Endothelial cell of umbilical vein (primary cell): ENCODE data around the gene MORN3. TPM values are rescaled to one million over a fixed set of nuclear protein-coding genes. Genes with fewer than 3 reads are reported as not detected.

Source experiments
- BruUV-seq: library from RNA; stranded (reverse); fragments of 400-500 nt; replicated peaks from 2 replicates; lab custom pipeline; 2021; lab: Mats Ljungman, UMichigan
- CTCF ChIA-PET: fragments of 300-600, 350-600 bp; sonication (Branson Sonifier 250); formaldehyde crosslinking; loops from one replicate; lab custom pipeline; 2021; ENCODE audit warnings: antibody characterized with exemption, inconsistent platforms; lab: Charles Lee
- POLR2A ChIA-PET: fragments of 300-600, 350-600 bp; sonication (Branson Sonifier 250); formaldehyde crosslinking; loops from one replicate; lab custom pipeline; 2021; ENCODE audit warnings: antibody characterized with exemption, inconsistent platforms; lab: Charles Lee
- DNase-seq: peaks from one replicate; pipeline ENCODE4 v3.0.0-alpha.2; 2011; ENCODE audit warnings: low read depth, low spot score
- FAIRE-seq: peaks from 2 replicates; lab custom pipeline; 2011; peaks lifted over from hg19 to GRCh38; lab: Jason Lieb, UNC
- H2AFZ ChIP-seq: 2 replicates; pipeline ENCODE4 v1.6.0; 2012; ENCODE audit warnings: low read depth, low read length, control low read depth, inconsistent platforms
- H3K27ac ChIP-seq: 2 replicates; pipeline ENCODE4 v1.5.1; 2011; ENCODE audit warnings: low read depth, mild to moderate bottlenecking, control low read depth, low read length, moderate library complexity; ENCODE audit not compliant: insufficient read depth
- H3K27me3 ChIP-seq, 2 experiments: 2 replicates each; pipeline versions ENCODE4 v1.6.0 to v1.6.1; 2011; ENCODE audit warnings: low read length in 2 of 2, mixed read lengths in 1 of 2; ENCODE audit not compliant: control insufficient read depth in 2 of 2, insufficient read depth in 2 of 2
- H3K36me3 ChIP-seq, 2 experiments: 2 replicates in 1 of 2; 3 replicates in 1 of 2; pipeline ENCODE4 v1.5.1; 2011; ENCODE audit warnings: low read length in 2 of 2, mild to moderate bottlenecking in 1 of 2, moderate library complexity in 1 of 2; ENCODE audit not compliant: control insufficient read depth in 2 of 2, insufficient read depth in 2 of 2; ENCODE audit errors: extremely low read depth in 1 of 2
- H3K4me1 ChIP-seq: 3 replicates; pipeline ENCODE4 v1.5.1; 2011; ENCODE audit warnings: mild to moderate bottlenecking, low read length; ENCODE audit not compliant: control insufficient read depth, insufficient read depth; ENCODE audit errors: extremely low read depth
- H3K4me2 ChIP-seq: 2 replicates; pipeline ENCODE4 v1.6.1; 2011; ENCODE audit warnings: low read length, control low read depth, mixed read lengths; ENCODE audit not compliant: insufficient read depth
- H3K4me3 ChIP-seq, 3 experiments: fragments of 200-600 bp in 1 of 3; sonication (generic), shearing (Covaris generic) in 1 of 3; replicated peaks in 1 of 3; 2 replicates each; pipeline ENCODE4 v1.5.1; 2011 to 2016; ENCODE audit warnings: control low read depth in 3 of 3, low read length in 3 of 3, mild to moderate bottlenecking in 2 of 3, inconsistent platforms in 1 of 3, low read depth in 1 of 3, moderate library complexity in 1 of 3; ENCODE audit not compliant: insufficient read depth in 1 of 3
- H3K79me2 ChIP-seq: 2 replicates; pipeline ENCODE4 v1.6.0; 2012; ENCODE audit warnings: low read length, inconsistent platforms; ENCODE audit not compliant: control insufficient read depth, insufficient read depth
- H3K9ac ChIP-seq: replicated peaks from 2 replicates; pipeline ENCODE3; 2011; ENCODE audit warnings: low read length, control low read depth; ENCODE audit not compliant: insufficient read depth; ENCODE audit errors: extremely low read depth
- H3K9me1 ChIP-seq: replicated peaks from 3 replicates; pipeline ENCODE4 v1.6.0; 2011; ENCODE audit warnings: mild to moderate bottlenecking, low read length; ENCODE audit not compliant: control insufficient read depth, insufficient read depth; ENCODE audit errors: extremely low read depth
- H3K9me3 ChIP-seq: replicated peaks from 2 replicates; pipeline ENCODE4 v1.5.1; 2012; ENCODE audit warnings: low read length, inconsistent platforms; ENCODE audit not compliant: control insufficient read depth, insufficient read depth
- H4K20me1 ChIP-seq: replicated peaks from 2 replicates; pipeline ENCODE3; 2011; ENCODE audit warnings: mild to moderate bottlenecking, low read length; ENCODE audit not compliant: control insufficient read depth, insufficient read depth; ENCODE audit errors: extremely low read depth
- EZH2 ChIP-seq: IDR thresholded peaks from 2 replicates; pipeline ENCODE4 v1.6.1; 2012; ENCODE audit warnings: borderline replicate concordance, low read depth, mild to moderate bottlenecking, moderate library complexity, low read length, inconsistent platforms; ENCODE audit not compliant: severe bottlenecking
- FOS ChIP-seq: IDR thresholded peaks from 2 replicates; pipeline ENCODE4 v1.6.1; 2011; ENCODE audit warnings: mild to moderate bottlenecking, low read length, moderate library complexity, borderline replicate concordance; ENCODE audit not compliant: insufficient read depth
- GATA2 ChIP-seq: IDR thresholded peaks from 2 replicates; pipeline ENCODE4 v1.7.0; 2011; ENCODE audit warnings: low read depth, mild to moderate bottlenecking, moderate library complexity, mixed read lengths, low read length; ENCODE audit not compliant: insufficient read length, insufficient read depth
- JUN ChIP-seq: IDR thresholded peaks from 2 replicates; pipeline ENCODE4 v1.6.1; 2011; ENCODE audit warnings: borderline replicate concordance, low read depth; ENCODE audit not compliant: insufficient read length, insufficient read depth
- MYC ChIP-seq: IDR thresholded peaks from one replicate; pipeline ENCODE4 v1.6.1; 2011; ENCODE audit warnings: mild to moderate bottlenecking, low read depth, low read length
- POLR2A ChIP-seq: IDR thresholded peaks from 2 replicates; pipeline ENCODE4 v1.6.1; 2012; ENCODE audit warnings: low read depth, mild to moderate bottlenecking, control low read depth, low read length
- POLR2AphosphoS5 ChIP-seq: IDR thresholded peaks from 2 replicates; pipeline ENCODE4 v1.6.1; 2012; ENCODE audit warnings: low read depth, mild to moderate bottlenecking, control low read depth, low read length, moderate library complexity; ENCODE audit not compliant: insufficient read depth
- dilution Hi-C: fragments of 300-500 bp; cut with MboI; formaldehyde crosslinking; loops from one replicate; pipeline ENCODE4 v1.15.0; 2019; ENCODE audit warnings: low sequenced_read_pairs; ENCODE audit not compliant: extremely low pct_ligation_motif_present
- intact Hi-C: fragments of 100-400 bp; cut with micrococcal nuclease; formaldehyde crosslinking; loops from one replicate; pipeline ENCODE4 v1.10.0; 2022
- polyA plus RNA-seq, 4 experiments: library from polyadenylated mRNA; depleted of rRNA in 3 of 4; stranded (reverse) in 3 of 4; unstranded in 1 of 4; fragments of >200 nt; gene quantifications; 2 replicates each; pipeline versions ENCODE4 v1.2.1 to v1.2.3, GENCODE V29; 2011 to 2012; ENCODE audit warnings: missing spikeins in 1 of 4
- total RNA-seq: library from RNA; stranded (reverse); gene quantifications from 2 replicates; pipeline ENCODE4 v1.2.3, GENCODE V29; 2021
- TF ChIP-seq, protein P1 (sequence below): IDR thresholded peaks from 2 replicates; pipeline ENCODE4 v1.6.1; 2011; ENCODE audit not compliant: insufficient read depth, insufficient read length
- TF ChIP-seq, protein P2 (sequence below), 2 donors: IDR thresholded peaks; 1 replicate in 1 of 2; 2 replicates in 1 of 2; pipeline ENCODE4 v1.5.1; 2011; ENCODE audit warnings: low read length in 2 of 2, mild to moderate bottlenecking in 2 of 2, moderate library complexity in 2 of 2, control low read depth in 1 of 2, inconsistent platforms in 1 of 2, low read depth in 1 of 2; ENCODE audit not compliant: insufficient read depth in 1 of 2; ENCODE audit errors: extremely low read depth in 1 of 2

The MORN3 gene
- total and polyA plus RNA-seq, 2 donors (not counting 3 experiments of a cell fraction or from before 2014, with no cell fraction given), result 0.66 to 0.73 TPM

DNA sequence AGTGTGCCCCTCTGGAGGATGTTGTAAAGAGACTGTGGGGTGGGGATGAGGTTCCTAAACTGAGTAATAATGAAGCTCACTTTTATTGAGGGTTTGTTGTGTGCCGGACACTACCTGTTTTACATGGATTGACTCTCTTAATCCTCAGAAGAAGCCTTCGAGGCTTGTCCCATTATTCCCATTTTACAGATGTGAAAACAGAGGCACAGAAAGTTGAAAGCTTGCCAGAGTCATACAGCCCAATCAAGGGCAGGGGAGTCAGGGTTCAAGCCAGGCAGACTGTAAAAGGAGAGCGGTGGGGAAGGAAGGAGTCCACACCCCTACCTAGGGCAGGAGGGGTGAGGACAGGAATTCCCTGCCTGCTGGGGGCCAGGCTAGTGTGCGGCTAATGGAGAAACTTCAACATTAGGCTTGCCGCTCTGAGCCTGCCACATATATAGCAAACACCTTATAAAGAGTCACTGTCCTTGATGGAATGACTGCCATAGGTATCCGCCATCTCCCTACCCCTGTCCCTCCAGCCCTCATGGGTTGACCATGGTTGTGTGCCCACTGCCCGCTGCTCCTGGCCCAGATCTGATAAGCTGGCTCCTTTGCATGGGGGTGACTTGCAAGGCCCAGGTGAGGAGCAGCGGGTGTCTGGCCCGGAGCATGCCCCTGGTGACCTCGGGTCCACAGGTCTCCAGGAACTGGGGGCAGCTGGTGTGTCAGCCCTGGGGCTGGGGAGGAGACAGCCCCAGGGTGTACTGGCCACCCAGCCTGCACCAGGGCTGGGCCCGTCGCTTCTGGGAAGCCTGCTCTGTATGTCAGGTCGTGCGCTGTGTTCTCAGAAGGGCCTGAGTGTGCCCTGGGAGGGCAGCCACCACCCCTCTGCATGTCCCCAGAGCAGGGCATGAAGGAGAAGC is 30.9 kb downstream of the MORN3 start:
- no peak overlapping the region for H2AFZ ChIP-seq
- H3K36me3 ChIP-seq, result peaks cover 0 to 9% of the 10 kb centered on the region in 2 experiments
- DNase-seq (no peak), FAIRE-seq (no peak)
- no peak overlapping the region for H3K4me3 ChIP-seq
- no peaks in the 10 kb centered on the region for H4K20me1 ChIP-seq
- dilution Hi-C loops (no loop called here), intact Hi-C loops (no loop called here)
- H3K27ac ChIP-seq, result no peak overlapping the region
- no peak overlapping the region for H3K9ac ChIP-seq
- H3K9me3 ChIP-seq, result no peaks in the 10 kb centered on the region
- BruUV-seq, result no TSS peak
- CTCF ChIA-PET, result interaction anchor here (1.2 to 5.5 kb wide), 5 partner anchors 8 to 86 kb away, joined by 3 to 29 read pairs (median 20); partner anchors contain the start of gene ORAI1
- TF ChIP-seq POLR2AphosphoS5 (no peak), JUN (no peak), POLR2A (no peak), EZH2 (no peak), GATA2 (no peak), FOS (no peak), MYC (no peak)
- TF ChIP-seq, protein P1, sequence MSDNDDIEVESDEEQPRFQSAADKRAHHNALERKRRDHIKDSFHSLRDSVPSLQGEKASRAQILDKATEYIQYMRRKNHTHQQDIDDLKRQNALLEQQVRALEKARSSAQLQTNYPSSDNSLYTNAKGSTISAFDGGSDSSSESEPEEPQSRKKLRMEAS, result no peak
- TF ChIP-seq, protein P2, sequence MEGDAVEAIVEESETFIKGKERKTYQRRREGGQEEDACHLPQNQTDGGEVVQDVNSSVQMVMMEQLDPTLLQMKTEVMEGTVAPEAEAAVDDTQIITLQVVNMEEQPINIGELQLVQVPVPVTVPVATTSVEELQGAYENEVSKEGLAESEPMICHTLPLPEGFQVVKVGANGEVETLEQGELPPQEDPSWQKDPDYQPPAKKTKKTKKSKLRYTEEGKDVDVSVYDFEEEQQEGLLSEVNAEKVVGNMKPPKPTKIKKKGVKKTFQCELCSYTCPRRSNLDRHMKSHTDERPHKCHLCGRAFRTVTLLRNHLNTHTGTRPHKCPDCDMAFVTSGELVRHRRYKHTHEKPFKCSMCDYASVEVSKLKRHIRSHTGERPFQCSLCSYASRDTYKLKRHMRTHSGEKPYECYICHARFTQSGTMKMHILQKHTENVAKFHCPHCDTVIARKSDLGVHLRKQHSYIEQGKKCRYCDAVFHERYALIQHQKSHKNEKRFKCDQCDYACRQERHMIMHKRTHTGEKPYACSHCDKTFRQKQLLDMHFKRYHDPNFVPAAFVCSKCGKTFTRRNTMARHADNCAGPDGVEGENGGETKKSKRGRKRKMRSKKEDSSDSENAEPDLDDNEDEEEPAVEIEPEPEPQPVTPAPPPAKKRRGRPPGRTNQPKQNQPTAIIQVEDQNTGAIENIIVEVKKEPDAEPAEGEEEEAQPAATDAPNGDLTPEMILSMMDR (IDR thresholded peaks at IDR 0.05; ENCODE audit: extremely low read depth in 1 of 2, insufficient read depth in 1 of 2, low read depth in 1 of 2, low read length in 2 of 2), result no peak
- no peaks in the 10 kb centered on the region for H3K27me3 ChIP-seq
- H3K9me1 ChIP-seq, result no peaks in the 10 kb centered on the region
- no peak overlapping the region for H3K4me2 ChIP-seq
- H3K79me2 ChIP-seq, result peaks cover 29% of the 10 kb centered on the region
- POLR2A ChIA-PET, result no interaction called here
- H3K4me1 ChIP-seq, result no peaks in the 10 kb centered on the region
